ENCODE data around the gene STPG4.

GRCh38 chr2:47043891-47044239 is 111.2 kb downstream of the STPG4 start:
- TF ChIP-seq, protein P1, sequence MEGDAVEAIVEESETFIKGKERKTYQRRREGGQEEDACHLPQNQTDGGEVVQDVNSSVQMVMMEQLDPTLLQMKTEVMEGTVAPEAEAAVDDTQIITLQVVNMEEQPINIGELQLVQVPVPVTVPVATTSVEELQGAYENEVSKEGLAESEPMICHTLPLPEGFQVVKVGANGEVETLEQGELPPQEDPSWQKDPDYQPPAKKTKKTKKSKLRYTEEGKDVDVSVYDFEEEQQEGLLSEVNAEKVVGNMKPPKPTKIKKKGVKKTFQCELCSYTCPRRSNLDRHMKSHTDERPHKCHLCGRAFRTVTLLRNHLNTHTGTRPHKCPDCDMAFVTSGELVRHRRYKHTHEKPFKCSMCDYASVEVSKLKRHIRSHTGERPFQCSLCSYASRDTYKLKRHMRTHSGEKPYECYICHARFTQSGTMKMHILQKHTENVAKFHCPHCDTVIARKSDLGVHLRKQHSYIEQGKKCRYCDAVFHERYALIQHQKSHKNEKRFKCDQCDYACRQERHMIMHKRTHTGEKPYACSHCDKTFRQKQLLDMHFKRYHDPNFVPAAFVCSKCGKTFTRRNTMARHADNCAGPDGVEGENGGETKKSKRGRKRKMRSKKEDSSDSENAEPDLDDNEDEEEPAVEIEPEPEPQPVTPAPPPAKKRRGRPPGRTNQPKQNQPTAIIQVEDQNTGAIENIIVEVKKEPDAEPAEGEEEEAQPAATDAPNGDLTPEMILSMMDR (IDR thresholded peaks at IDR 0.05), result no peak
- TF ChIP-seq POLR2A (IDR thresholded peaks at IDR 0.05) (no peak), POLR2AphosphoS5 (IDR thresholded peaks at IDR 0.05) (no peak)

Data from breast epithelium (tissue), 3 donors.